DND-41 (cell line): ENCODE results near the gene MAP3K8.

Source experiments
- CTCF ChIP-seq: IDR thresholded peaks from 2 replicates; pipeline ENCODE4 v1.5.1; 2012; ENCODE audit warnings: borderline replicate concordance, low read length, moderate library complexity, mild to moderate bottlenecking; ENCODE audit not compliant: poor library complexity, severe bottlenecking; ENCODE audit errors: extremely low read depth
- EZH2 ChIP-seq: IDR thresholded peaks from 3 replicates; pipeline ENCODE4 v1.6.1; 2012; ENCODE audit warnings: borderline replicate concordance, low read depth, mild to moderate bottlenecking, moderate library complexity, low read length, inconsistent platforms; ENCODE audit not compliant: severe bottlenecking

- no peak for TF ChIP-seq EZH2
- TF ChIP-seq CTCF = no peak
Observed at GRCh38 chr10:30422151-30422695, 11.8 kb upstream of the MAP3K8 start.
